ENCODE data around the gene MLPH. TPM values are rescaled to one million over a fixed set of nuclear protein-coding genes. Genes with fewer than 3 reads are reported as not detected.

The MLPH gene
- total and polyA plus RNA-seq, 10 donors = 0.09 to 1.4 (median 0.35) TPM; not detected in 3

DNA sequence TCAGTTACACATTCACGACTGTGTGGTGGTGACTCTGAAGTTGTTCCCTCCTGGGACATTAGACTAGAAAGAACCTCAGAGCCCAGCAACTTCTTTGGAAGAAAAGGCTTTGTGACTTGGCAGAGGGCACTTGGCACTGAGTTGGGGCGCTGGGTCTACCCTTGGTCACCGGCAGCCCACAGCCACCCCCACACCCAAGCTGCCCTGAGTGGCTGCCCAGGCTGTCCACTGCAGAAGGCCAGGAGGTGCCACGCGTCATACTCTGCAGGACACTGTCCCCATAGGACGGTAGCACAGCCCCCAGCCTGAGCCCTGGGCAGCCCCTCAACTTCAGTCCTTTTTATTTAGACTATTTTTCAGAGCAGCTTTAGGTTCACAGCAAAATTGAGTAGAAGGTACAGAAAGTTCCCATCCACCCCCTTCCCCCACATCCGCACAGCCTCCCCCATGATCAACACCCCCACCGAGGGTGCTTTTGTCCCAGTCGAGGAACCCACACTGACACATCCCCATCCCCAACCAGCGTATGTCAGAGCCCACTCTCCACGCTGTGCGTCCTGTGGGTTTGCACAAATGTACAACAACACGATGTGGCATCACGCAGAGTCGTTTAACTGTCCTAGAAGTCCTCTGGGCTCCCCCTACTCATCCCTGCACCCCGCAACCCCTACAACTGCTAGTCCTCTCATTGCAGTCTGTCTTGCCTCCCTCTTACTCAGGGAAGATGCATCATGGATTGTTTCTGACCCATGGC lies 80.4 kb downstream of the MLPH start:
- Histone ChIP-seq H3K4me3 (no peak overlapping the region), H3K9me3 (no peaks in the 10 kb centered on the region), H3K36me3 (no peaks in the 10 kb centered on the region), H3K27ac (no peak overlapping the region), H3K4me1 (peaks cover 0 to 9% (median 7%) of the 10 kb centered on the region in 6 donors), H3K27me3 (replicated peaks in 1 of 7) (peaks cover 0 to 47% (median 16%) of the 10 kb centered on the region in 7 donors)
- intact Hi-C loops (cut with DNase I; ENCODE audit: low total_unique reads) = no loop called here
- no peak for TF ChIP-seq POLR2AphosphoS5 (IDR thresholded peaks at IDR 0.05)
- TF ChIP-seq, protein P1, sequence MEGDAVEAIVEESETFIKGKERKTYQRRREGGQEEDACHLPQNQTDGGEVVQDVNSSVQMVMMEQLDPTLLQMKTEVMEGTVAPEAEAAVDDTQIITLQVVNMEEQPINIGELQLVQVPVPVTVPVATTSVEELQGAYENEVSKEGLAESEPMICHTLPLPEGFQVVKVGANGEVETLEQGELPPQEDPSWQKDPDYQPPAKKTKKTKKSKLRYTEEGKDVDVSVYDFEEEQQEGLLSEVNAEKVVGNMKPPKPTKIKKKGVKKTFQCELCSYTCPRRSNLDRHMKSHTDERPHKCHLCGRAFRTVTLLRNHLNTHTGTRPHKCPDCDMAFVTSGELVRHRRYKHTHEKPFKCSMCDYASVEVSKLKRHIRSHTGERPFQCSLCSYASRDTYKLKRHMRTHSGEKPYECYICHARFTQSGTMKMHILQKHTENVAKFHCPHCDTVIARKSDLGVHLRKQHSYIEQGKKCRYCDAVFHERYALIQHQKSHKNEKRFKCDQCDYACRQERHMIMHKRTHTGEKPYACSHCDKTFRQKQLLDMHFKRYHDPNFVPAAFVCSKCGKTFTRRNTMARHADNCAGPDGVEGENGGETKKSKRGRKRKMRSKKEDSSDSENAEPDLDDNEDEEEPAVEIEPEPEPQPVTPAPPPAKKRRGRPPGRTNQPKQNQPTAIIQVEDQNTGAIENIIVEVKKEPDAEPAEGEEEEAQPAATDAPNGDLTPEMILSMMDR (IDR thresholded peaks at IDR 0.05 in 8 of 11, conservative IDR thresholded peaks at IDR 0.05 in 3 of 11) = no peak
- TF ChIP-seq POLR2A (IDR thresholded peaks at IDR 0.05) = no peak
- 82 to 88% (median 87%) methylated on average over 16 of the region's 16 CpGs for WGBS, 5 donors
- peak; percentile 57 for DNase-seq

DNA sequence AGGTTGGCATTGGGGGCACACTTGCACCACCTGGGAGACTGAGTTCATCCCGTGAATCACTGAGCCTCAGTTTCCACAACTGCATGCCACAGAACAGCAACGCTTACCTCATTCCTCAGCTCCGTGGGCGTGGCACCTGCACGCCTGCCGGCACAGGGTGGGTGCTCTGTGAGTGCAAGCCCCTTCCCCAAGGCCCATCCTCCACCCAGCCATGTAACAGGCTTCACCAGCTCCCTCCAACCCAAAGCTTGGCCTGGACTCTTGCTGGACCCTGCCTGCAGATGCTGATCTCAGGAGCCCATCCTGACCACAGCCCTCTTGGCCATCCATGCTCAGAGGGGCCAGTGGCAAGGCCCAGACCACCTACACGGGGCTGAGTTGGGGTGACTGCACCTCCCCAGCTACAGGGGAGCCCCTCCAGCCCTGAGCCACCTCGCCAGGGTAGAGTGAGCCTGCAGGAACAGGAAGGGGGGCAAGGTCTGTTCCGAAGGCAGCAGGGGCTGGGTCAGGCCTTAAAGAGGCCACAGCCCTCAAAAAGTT lies 81.1 kb downstream of the MLPH start:
- no peak overlapping the region for H3K27ac ChIP-seq
- 55 to 79% (median 74%) methylated on average over 4 to 9 of the region's 9 CpGs for WGBS, 5 donors
- peaks cover 0 to 10% (median 7%) of the 10 kb centered on the region in 6 donors for H3K4me1 ChIP-seq
- DNase-seq = peak; percentile 62
- TF ChIP-seq POLR2AphosphoS5 (IDR thresholded peaks at IDR 0.05) = no peak
- TF ChIP-seq POLR2A (IDR thresholded peaks at IDR 0.05) = no peak
- TF ChIP-seq, protein P1 (IDR thresholded peaks at IDR 0.05 in 8 of 11, conservative IDR thresholded peaks at IDR 0.05 in 3 of 11) = no peak
- H3K36me3 ChIP-seq = no peaks in the 10 kb centered on the region
- H3K27me3 ChIP-seq (replicated peaks in 1 of 7) = peaks cover 0 to 51% (median 16%) of the 10 kb centered on the region in 7 donors
- intact Hi-C loops (cut with DNase I; ENCODE audit: low total_unique reads) = no loop called here
- H3K9me3 ChIP-seq = no peaks in the 10 kb centered on the region
- H3K4me3 ChIP-seq = no peak overlapping the region

DNA sequence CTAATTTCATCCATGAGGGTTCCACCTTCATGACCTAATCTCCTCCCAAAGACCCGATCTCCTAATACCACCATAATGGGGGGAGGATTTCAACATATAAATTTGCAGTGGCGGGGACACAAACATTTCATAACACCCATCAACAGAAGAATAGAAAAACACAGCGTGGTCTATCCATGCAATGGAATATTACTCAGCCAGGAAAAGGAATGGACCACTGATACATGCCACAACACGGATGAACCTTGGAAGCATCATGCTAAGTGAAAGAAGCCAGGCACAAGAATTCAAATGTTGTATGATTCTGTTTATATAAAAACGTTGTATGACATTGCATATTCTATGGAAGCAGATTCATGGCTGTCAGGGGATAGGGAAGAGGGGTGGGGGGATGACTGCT lies 82.0 kb downstream of the MLPH start:
- H3K4me3 ChIP-seq = no peak overlapping the region
- WGBS, 5 donors = 85 to 95% (median 88%) methylated on average over 5 of the region's 5 CpGs
- no peaks in the 10 kb centered on the region for H3K36me3 ChIP-seq
- H3K27ac ChIP-seq = no peak overlapping the region
- TF ChIP-seq POLR2A (IDR thresholded peaks at IDR 0.05) (no peak), POLR2AphosphoS5 (IDR thresholded peaks at IDR 0.05) (no peak)
- TF ChIP-seq, protein P1 (IDR thresholded peaks at IDR 0.05 in 8 of 11, conservative IDR thresholded peaks at IDR 0.05 in 3 of 11) = no peak
- peaks cover 0 to 10% (median 7%) of the 10 kb centered on the region in 6 donors for H3K4me1 ChIP-seq
- intact Hi-C loops (cut with DNase I; ENCODE audit: low total_unique reads) = no loop called here
- DNase-seq = no peak
- H3K9me3 ChIP-seq = no peaks in the 10 kb centered on the region
- H3K27me3 ChIP-seq (replicated peaks in 1 of 7) = peaks cover 0 to 44% (median 12%) of the 10 kb centered on the region in 7 donors

DNA sequence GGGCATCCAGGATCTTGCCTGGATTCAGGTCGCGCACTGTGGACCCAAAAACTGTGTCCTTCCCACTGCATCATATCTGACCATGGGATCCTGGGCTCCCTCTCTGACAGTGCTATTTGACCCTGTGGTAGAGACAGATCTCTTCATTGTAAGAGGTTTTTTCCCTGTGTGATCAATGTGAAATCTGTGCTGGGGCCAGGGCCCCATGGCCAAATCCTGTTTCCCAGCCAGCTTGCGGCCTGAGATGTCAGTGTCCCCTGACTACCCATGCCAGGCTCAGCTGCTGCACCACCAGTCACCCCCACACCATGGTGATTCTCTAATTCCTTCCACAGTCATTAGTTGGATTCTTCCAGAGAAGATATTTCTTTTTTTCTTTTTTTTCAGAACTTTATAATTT lies 82.8 kb downstream of the MLPH start:
- peaks cover 0 to 10% (median 7%) of the 10 kb centered on the region in 6 donors for H3K4me1 ChIP-seq
- H3K36me3 ChIP-seq = no peaks in the 10 kb centered on the region
- WGBS, 5 donors = 86 to 95% (median 93%) methylated on average over 3 of the region's 3 CpGs
- H3K4me3 ChIP-seq = no peak overlapping the region
- intact Hi-C loops (cut with DNase I; ENCODE audit: low total_unique reads) = loop anchor here (10.0 kb wide), 1 partner anchor 415 kb away; no protein-coding TSS in a partner anchor
- H3K9me3 ChIP-seq = no peaks in the 10 kb centered on the region
- peak; percentile 29 for DNase-seq
- no peak overlapping the region for H3K27ac ChIP-seq
- TF ChIP-seq POLR2AphosphoS5 (IDR thresholded peaks at IDR 0.05) = no peak
- TF ChIP-seq, protein P1 (IDR thresholded peaks at IDR 0.05 in 8 of 11, conservative IDR thresholded peaks at IDR 0.05 in 3 of 11) = no peak
- TF ChIP-seq POLR2A (IDR thresholded peaks at IDR 0.05) = no peak
- peaks cover 0 to 37% (median 4%) of the 10 kb centered on the region in 7 donors for H3K27me3 ChIP-seq (replicated peaks in 1 of 7)
